GM12891 (cell line): ENCODE results near the gene SAMHD1.

Experiments
- POLR2A ChIP-seq: IDR thresholded peaks from 2 replicates; pipeline ENCODE4 v1.6.1; 2011; ENCODE audit warnings: low read depth, low read length, control low read depth
- POLR2AphosphoS5 ChIP-seq: IDR thresholded peaks from 2 replicates; pipeline ENCODE4 v1.6.1; 2011; ENCODE audit warnings: low read depth, low read length, control low read depth
- SPI1 ChIP-seq: IDR thresholded peaks from 2 replicates; pipeline ENCODE4 v1.6.1; 2011; ENCODE audit warnings: low read depth, low read length, control low read depth

DNA sequence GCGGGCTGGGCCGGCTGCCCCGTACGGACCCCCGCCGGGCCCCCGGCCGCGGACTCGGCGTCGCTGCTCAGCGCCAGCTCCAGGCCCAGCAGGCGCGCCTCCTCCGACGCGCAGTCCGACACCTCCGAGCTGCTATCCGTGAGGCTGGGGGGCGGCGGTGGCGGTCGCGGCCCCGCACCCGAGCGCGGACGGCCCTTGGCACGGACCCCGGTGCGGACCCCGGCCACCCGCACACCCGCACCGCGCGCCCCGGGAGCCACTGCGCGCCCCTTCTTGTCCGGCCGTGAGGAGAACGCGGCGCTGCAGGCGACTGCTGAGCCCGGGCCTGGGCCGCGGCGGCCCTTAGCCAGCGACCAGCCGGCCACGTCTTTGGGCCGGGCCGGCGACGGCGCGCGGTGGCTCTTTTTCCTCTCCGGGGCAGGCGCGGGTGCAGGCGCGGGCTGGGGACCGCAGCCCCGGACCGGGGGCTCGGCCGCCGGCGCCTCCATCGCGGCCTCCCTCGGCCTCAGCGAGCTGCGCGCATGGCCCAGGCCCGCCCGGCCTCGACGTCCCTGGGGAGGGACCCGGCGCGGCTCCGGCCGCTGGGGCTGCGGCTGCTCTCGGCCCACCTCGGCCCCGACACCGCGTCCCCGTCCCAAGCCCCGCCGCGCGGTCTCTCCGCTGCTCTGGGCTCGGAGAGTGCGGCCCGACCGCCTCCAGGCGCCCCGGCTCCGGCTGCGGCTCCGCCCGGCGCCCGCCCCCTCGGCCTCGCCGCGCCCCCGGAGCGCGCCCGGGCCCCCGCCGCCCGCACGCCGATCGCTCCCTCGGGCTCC, 88.4 kb downstream of the SAMHD1 start:
- TF ChIP-seq POLR2AphosphoS5 (no peak), POLR2A (no peak), SPI1 (no peak)
